Stimulated activated CD8-positive, alpha-beta memory T cell treated with anti-CD3 and anti-CD28 coated beads, Interleukin-7, amount 100 ng/mL, for 4 hours (primary cell): ENCODE data around the gene NRBP1.

Source experiments
- DNase-seq, 2 donors: peaks; one replicate each; pipeline ENCODE4 v3.0.0-alpha.2; 2020; ENCODE audit warnings: low read depth in 2 of 2

NRBP1 gene

DNA sequence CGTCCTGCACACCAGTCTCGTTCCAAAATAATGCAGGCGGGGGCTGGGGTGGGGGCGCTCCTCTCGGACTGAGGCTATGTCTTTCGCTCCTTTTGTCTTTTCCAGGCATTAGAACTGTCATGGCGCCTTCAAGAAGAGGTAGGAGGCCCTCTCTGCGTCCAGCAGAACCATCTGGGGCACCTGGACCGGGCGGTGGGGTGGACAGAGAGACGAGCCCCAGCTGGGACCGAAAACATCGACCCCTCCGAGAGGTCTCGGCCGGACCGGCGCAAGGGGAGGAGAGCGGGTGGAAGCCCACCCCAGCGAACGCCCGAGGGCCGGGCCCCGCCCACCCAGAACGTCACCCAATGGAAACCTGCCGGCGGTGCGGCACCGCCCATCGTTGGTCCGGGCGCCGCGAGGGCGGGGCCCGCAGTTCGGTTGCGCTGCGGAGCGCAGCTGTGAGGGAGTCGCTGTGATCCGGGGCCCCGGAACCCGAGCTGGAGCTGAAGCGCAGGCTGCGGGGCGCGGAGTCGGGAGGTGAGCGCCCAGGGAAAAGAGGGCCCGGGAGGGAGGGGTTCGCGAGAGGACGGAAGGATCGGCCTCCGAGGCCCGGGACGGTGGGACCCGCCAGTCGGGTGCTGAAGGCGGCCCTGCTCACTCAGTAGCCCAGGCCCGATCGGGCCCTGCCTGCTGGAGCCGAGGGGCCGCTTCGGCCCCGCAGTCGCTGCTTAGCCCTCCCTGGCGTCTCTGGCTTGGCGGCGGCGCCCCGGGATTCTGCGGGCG lies at the start of gene NRBP1:
TSS of gene NRBP1 (plus strand) at position 419 of the 765 bp plus-strand sequence. CDS start 4,643 bp downstream, outside the sequence.
- peak; percentile 80 to 91 for DNase-seq

GRCh38 chr2:27378809-27379290 lies 49.6 kb upstream of the NRBP1 start:
- DNase-seq, result no peak

- no peak for DNase-seq
Observed at GRCh38 chr2:27379383-27379835, 49.0 kb upstream of the NRBP1 start.

- no peak for DNase-seq
Observed at GRCh38 chr2:27379836-27380625, 48.4 kb upstream of the NRBP1 start.

GRCh38 chr2:27380626-27381545 lies 47.5 kb upstream of the NRBP1 start, which contains the start of gene ZNF513:
Gene ZNF513, minus strand, starts transcription at chr2:27380734. Its CDS starts 208 bp downstream, at chr2:27380526.
- DNase-seq, result peak; percentile 73 to 85

DNA sequence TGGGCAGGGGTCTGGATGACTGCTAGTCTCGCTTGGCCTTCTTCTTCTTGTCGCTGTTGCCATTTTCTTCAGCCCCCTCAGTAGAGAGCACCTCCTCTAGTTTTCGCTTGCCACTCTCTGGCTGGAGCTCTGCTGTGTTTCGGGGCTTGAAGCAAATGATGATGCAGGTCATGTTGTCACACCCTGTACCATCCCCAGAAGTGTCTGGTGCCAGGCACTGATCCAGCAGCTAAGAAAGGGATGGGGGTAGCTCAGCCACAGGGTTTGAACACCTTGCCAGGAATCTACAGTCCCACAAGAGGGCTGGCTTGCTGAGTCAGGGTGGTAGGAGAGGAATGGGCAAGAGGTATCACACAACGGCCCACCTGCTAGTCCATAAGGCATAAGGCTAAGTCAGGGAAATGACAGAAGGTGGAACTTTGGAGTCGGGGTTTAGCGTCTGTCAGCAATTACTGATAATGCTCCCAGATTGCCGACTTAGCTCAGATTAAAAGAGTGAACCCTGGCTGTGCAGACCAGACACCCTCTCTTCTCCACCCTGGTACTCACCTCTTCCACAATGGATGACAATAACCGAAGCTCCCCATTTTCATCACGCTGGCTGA lies 46.8 kb upstream of the NRBP1 start:
- DNase-seq, result no peak

DNA sequence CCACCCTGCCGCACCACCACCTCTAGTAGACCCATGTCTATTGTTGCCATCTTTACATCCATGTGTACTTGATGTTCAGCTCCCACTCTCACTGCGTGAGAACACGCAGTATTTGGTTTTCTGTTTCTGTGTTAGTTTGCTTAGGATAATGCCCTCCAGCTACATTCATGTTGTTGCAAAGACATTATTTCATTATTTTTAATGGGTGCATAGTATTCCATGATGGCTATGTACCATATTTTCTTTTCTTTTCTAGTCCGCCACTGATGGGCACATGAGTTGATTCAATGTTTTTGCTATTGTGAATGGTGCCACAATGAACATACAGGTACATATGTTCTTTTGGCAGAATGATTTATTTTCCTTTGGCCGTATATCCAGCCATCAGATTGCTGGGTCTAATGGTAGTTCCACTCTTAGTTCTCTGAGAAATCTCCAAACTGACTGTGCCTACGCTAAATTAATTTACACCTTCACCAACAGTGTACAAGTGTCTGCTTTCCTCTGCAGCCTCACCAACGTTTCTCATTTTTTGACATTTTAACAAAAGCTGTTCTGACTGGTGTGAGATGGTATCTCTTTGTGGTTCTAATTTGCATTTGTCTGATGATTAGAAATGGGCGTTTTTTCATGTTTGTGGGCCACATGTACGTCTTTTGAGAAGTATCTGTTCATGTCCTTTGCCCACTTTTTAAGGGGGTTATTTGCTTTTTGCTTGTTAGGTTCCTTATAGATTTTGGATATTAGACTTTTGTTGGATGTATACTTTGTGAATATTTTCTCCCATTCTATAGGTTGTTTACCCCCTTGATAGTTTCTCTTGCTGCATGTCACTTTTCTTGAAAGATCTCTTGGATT lies 37.4 kb upstream of the NRBP1 start:
- no peak for DNase-seq

GRCh38 chr2:27393225-27393624 lies 35.2 kb upstream of the NRBP1 start:
- no peak for DNase-seq

DNA sequence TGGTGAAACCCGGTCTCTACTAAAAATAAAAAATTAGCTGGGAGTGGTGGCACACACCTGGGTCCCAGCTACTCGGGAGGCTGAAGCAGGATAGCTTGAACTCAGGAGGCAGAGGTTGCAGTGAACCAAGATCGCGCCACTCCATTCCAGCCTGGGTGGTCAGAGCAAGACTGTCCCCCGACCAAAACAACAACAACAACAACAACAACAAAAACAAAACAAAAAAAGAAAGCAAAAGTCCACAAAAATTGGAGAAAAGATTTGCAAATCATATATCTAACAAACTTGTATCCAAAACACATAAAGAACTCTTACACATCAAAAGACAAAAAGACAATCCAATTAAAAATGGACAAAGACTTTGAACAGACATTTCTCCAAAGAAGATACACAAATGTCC lies 29.5 kb upstream of the NRBP1 start:
- no peak for DNase-seq

GRCh38 chr2:27400348-27401135 lies 27.9 kb upstream of the NRBP1 start:
- DNase-seq, result no peak

DNA sequence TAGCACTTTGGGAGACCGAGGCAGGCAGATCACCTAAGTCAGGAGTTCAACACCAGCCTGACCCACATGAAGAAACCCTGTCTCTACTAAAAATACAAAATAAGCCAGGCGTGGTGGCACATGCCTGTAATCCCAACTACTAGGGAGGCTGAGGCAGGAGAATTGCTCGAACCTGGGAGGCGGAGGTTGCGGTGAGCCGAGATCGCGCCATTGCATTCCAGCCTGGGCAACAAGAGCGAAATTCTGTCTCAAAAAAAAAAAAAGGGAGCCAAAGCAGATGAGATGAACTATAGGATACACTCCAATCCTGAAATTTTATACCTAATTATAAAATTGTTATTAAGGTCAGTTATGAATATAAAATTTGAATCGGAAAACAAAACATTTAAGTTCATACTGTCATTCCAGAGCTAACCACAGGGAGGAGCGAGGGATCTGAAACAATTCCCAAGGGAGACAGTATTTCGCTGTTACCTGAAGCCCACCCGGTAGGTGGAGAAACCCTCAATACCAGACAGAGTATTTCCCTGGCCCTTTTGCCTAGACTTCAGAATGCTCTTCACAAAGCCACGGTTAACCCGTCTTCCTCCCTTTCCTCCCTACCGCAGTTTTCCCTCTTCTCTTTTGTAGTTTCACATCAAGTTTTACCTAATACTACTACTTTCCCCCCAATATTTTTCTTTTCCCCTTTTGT lies 20.5 kb upstream of the NRBP1 start:
- DNase-seq, result no peak

- peak in 1 of 2 donors; percentile 16 for DNase-seq
Observed at GRCh38 chr2:27408601-27409320, 19.7 kb upstream of the NRBP1 start.

DNA sequence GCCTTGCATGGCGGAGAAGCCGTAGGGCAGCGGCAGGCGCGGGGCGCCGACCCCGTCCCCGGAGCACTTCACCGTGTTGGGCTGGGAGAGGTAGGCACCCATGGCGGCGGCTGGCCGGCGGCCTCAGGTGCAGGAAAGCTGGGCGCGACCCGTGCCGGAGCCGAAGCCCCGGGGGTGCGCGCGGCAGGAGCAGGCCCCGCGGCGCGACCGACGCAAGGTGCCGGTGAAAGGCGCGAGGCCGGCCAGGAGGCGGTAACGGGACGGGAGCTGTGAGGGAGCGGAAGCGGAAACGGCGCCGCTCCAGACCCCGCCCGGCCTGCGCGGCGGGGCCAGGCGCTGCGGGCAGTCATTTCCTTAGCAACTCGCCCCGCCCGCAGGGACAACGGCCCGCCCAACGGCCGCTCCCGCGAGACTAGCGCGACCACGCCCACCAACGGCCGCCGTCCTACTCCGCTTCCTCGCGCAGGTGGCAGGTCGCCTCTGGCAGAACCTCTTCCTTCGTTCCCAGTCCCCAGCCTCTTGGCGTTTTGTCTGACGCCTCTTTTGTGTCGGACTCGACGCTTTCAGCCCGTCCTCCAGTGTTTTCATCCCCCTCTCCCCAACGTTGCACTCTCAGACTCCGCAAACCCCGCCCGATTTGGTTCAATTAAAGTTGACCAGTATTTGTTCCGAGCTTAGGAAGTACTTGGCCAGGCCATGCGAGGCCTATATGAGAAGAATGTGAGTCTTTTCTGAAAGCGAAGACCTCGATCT lies 18.9 kb upstream of the NRBP1 start, which contains the start of gene PPM1G:
TSS of gene PPM1G (minus strand) at position 271 of the 753 bp plus-strand sequence. CDS start at position 102, 169 bp downstream.
- DNase-seq, result peak; percentile 90 to 95

GRCh38 chr2:27412419-27413152 lies 15.8 kb upstream of the NRBP1 start:
- DNase-seq, result no peak

DNA sequence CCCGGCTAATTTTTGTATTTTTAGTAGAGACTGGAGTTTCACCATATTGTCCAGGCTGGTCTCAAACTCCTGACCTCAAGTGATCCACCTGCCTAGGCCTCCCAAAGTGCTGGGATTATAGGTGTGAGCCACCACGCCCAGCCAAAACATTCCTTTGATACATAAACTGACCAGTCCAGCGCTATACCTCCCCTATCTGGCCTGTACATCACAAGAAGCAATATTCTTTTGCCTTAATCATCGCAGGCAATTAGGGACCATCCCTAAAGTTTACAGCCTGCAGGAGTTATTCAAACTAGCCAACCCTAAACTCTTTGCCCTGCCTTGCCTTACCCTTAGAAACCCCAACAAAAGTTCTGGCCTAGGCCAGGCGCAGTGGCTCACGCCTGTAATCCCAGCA lies 12.3 kb upstream of the NRBP1 start:
- DNase-seq, result no peak

- no peak for DNase-seq
Observed at GRCh38 chr2:27420996-27421395, 7.4 kb upstream of the NRBP1 start.
